HG02943 (cell line): ENCODE measurements around the gene MBNL3.

Source experiments
- ATAC-seq: cut with Tn5 transposase; IDR thresholded peaks from one replicate; pipeline ENCODE4 v1.9.1; 2021; ENCODE audit warnings: mild to moderate bottlenecking, low read depth, moderate library complexity; ENCODE audit not compliant: unreplicated experiment

MBNL3 gene

GRCh38 chrX:132425744-132426318, 63.0 kb downstream of the MBNL3 start:
- ATAC-seq: no peak

- no peak for ATAC-seq
Observed at GRCh38 chrX:132423323-132423722, 65.5 kb downstream of the MBNL3 start.

- no peak for ATAC-seq
Observed at GRCh38 chrX:132415012-132415411, 73.8 kb downstream of the MBNL3 start.

DNA sequence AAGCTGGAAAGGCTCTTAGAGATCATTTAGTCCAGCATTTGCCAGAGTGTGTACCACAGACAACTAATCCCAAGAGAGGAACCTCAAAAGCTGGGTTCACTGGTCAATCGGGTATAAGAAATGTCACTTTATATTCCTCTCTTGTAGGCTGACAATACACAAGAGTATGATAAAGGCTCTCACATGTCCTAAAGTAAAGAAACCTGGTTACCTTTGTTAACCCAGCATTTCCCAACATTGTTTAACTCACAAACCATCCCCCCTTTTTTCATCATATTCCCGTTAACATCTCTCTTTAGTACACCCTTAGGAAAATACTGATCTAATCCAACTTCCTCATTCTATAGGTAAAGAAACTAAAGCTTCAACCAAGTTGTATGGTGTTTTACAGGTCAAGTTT, 74.4 kb downstream of the MBNL3 start:
- no peak for ATAC-seq

DNA sequence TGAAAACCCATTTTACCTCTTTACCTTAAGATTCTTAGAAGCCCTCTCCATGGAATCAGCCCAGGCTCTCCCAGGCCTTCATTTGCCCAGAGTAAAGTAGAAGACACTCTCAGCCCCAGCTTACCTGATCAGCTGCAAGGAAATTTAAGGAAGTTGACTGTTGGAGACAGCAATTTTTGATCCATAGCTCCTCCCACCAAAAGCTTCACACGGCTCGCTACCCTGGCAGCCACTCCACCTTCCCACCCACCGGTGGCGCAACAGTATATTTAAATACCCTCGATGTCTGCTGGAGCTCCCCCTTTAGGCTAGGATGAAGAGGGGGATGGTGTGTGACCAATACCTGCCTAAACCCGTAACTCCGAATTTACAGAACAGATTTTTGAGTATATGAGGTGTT, 75.4 kb downstream of the MBNL3 start:
- no peak for ATAC-seq

DNA sequence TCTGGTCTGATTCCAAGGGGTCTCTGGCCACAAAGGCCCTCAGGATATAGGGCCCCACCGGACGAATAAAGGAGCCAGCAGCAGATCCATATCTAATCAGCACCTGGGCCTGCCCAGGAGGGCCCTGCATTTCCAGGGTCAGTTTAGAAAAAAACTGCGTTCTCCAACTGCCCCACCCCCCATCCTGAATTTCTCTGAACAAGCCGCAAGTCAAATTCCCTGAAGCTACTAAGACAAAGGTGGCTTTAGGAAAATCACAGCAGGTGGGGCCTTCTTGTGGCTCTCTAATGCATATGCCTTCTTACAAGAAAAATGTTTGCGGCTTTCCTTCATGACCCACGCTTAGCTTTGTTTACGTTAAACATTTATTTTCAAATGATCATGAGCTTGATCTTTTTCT, 76.6 kb downstream of the MBNL3 start:
- no peak for ATAC-seq

GRCh38 chrX:132411310-132411977, 77.4 kb downstream of the MBNL3 start:
- ATAC-seq: no peak

GRCh38 chrX:132409780-132410556, 78.9 kb downstream of the MBNL3 start:
- no peak for ATAC-seq

DNA sequence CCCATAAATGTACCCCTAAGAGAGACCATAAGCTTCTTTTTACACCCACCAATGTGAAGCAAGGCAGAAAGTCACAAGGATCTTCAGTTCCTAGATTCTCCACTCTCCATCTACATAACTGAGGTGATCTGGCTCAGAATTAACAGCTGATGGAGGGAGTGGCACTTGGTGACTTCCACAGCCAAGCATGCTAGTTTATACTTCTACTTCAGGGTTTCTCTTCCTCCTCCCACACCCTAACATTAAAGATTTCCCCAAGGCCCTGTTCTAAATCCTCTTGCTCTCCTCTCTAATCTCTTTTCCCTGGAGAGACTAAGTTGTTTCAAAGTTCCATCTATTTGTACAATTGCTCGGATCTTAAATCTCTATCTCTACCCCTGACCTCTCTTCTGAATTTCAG, 81.1 kb downstream of the MBNL3 start:
- ATAC-seq: no peak

DNA sequence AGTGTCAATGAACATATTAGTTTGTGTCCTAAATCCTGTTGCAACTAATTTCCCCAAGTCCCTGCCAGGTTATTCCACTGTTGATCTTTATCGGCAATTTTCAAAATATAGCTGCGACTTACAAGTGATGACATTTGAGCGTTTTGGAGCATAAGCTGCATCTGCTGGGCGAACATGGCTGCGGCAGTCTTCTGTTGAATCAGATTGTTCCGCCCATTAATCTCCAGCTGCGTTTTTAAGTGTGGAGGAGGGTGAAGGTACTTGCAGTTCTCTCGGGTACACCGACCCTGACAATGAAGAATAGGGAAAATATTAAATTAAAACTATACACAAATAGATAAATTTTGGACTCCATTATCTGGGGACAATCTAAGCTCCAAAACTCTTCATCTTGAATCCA, 82.7 kb downstream of the MBNL3 start:
- no peak for ATAC-seq

DNA sequence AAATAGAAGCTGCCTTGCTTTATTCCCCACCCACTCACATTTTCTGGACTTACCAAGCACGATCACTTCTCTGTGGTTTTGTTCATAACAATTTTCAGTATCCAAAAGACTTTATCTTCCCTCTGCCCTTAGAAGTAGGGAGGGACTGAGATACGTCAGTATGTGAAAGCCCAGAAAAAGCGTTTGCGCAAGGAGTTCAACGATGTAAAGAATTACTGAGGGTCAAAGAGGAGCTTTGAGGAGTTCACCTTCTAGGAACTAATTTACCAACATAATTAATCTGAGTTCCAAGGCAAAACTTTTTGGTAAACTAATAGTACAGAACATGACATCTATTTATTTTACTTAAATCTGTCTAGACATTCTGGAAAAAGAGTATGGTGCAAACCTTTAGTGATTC, 84.6 kb downstream of the MBNL3 start:
- no peak for ATAC-seq

DNA sequence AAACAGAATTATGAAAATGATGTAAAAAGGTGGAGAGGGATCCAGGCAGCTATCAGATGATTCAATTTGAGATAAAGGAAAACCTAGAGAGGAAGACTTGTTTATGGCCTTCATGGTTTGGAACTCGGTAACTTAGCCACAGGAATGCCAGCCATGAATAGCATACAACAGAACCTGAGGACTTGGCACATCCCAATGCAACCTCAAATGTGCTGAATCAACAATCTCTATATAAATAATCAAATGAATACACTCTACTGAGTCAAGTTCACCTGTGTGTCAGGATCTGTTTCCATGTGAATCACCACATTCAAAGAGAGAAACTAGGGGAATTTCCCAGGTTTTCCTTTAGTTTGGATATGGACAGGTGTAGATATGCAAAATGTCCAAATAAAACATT, 86.9 kb downstream of the MBNL3 start:
- no peak for ATAC-seq

- ATAC-seq: no peak
Observed at GRCh38 chrX:132400706-132401105, 88.1 kb downstream of the MBNL3 start.

DNA sequence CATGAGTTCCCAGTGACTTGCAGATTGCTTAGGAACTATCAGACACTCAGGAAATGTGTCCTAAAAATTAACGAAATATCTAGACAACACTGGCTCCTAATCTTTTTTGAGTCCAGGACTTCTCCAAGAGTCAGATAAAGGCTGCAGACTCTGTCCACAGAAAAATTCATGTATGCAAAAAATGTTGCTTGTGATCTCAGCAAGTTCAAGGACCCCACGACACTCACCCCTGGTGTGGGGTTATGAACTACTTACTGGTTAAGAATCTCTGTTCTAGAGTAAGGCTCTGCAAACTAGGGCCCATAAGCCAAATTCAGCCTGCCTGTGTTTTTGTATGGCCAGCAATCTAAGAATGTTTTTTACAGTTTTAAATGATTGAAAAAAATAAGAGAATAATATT, 93.2 kb downstream of the MBNL3 start:
- ATAC-seq: no peak

- ATAC-seq: no peak
Observed at GRCh38 chrX:132395026-132395425, 93.8 kb downstream of the MBNL3 start.

GRCh38 chrX:132394591-132394990, 94.2 kb downstream of the MBNL3 start:
- no peak for ATAC-seq

- ATAC-seq: no peak
Observed at GRCh38 chrX:132393992-132394391, 94.8 kb downstream of the MBNL3 start.

GRCh38 chrX:132393485-132393884, 95.4 kb downstream of the MBNL3 start:
- no peak for ATAC-seq

- no peak for ATAC-seq
Observed at GRCh38 chrX:132393085-132393484, 95.8 kb downstream of the MBNL3 start.

- no peak for ATAC-seq
Observed at GRCh38 chrX:132390792-132391191, 98.0 kb downstream of the MBNL3 start.

DNA sequence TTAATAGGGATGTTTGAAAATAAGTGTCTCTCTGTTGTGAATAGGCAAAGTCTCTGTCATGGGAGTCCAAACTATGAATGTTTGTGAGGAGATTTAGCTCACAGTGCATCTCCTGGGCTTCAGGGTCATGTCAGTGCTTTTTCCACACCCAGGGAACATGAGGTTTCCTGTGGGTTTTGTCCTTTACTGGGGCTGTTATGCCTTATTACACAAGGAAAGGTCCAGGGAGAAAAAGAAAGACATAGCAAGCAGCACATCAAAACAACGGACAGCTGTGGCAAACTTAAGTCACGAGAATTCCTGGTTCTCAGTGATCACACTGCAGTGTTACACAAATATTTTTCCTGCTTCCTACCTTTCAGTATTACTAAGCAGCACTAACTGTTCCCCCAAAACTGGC, 99.4 kb downstream of the MBNL3 start:
- ATAC-seq: no peak

DNA sequence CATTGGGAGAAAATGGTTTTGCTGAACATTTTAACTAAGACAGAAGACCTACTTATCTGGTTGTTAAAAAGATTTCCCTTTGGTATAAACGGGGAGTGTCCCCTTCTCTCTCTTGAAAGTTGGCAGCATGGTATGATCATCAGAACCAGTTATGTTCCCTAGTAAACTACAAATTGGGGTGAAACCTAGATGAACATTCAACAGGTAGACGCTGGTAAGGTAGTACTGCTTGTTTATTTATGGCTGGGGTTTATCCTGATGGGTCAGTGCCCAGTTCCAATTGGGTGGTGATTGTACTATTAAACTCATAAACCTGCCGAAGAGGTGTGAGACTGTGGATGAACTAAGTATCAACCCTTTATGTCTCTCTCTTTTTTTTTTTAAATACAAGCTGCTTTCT, 100.5 kb downstream of the MBNL3 start:
- no peak for ATAC-seq
